ENCODE measurements around the gene DDI2.

GRCh38 chr1:15714406-15715136, 97.3 kb downstream of the DDI2 start:
- TF ChIP-seq CTCF (IDR thresholded peaks at IDR 0.05; ENCODE audit: insufficient read depth, low read depth, low read length) (no peak), EZH2 (IDR thresholded peaks at IDR 0.05; ENCODE audit: insufficient read depth, low read length) (no peak)
